HG03342 (cell line): ENCODE results near the gene CD59.
"Not testable (repeated sequence)": the region's sequence is repeated elsewhere in the genome, so short reads cannot be mapped to it uniquely, and the experiment has no call there.

Experiments used
- ATAC-seq: cut with Tn5 transposase; IDR thresholded peaks from one replicate; pipeline ENCODE4 v1.9.1; 2021; ENCODE audit warnings: mild to moderate bottlenecking, moderate library complexity; ENCODE audit not compliant: unreplicated experiment

The CD59 gene

DNA sequence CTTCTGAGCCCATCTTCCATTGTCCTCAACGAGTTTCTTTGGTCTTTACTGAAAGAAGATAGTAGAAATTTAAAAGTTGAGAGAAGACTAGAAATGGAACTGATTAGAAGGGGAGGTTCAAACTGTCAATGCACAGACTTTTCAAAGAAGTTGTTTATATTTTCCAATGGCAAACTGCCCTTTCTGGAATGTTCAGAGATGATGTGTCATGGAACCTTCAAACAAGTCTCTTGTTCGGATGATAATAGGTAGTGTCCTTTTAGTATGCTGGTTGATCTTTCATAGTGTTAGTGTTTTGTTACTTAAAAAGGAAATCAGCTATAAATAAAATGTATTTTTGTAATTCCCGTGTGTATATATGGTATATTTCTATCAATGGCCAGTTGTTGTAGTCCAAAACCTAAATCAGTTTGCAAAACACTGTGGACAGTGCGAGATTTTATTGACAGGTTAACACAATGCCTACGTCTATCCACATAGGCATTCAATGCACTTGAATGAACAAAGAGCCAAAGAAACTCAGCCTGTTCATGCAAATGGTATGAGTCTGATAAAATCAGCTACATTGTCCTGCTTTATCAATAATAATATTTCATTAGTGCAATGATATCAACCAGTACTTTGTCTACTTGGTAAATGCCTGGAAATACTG, 66.5 kb downstream of the CD59 start:
- ATAC-seq: no peak

DNA sequence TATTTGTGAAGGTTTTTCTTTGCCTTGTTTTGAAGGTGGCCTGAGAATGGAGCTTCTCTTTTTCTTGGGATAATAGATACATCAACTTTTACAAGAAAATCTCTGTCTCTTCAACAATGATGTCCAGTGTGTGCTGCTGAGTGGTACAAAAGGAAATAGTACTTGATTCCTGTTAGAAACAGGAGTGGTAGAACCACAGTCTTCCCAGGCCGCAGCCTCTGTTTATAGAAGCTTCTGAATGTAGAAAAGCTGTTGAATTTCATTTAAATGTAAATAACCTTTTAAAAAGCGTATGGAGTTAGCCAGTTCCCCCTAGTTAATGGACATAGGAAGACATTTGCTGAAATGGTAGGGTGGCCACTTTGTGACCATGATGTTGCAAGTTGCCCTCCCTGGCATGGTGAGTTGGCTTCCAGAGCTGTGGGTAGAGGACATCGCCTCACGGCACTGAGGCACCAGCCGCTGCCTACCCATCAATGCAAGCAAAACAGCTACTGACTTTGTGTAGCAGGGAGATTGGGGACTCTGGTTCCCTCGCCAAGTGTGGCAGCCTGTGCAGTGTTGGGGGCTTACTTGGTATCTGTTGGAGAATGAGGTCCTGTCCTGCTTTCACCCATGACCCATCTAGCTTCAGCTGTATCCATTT, 67.1 kb downstream of the CD59 start:
- no peak for ATAC-seq

DNA sequence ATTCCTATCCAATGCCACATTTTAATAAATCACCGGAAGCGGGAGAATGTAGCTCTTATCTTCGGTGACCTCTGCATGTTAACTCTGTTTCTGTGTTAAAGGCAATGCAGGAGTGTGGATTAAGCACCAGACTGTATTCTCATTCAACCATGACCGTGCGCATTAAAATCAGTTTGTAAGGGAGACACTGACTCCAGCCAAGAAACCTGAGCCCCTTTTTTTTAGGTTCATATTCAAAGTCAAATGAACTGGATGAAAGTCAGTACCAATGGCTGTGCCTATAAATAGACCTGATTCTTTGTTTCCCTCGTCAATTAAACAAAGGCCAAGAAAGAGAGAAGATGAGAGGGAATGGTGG, 67.8 kb downstream of the CD59 start:
- no peak for ATAC-seq

DNA sequence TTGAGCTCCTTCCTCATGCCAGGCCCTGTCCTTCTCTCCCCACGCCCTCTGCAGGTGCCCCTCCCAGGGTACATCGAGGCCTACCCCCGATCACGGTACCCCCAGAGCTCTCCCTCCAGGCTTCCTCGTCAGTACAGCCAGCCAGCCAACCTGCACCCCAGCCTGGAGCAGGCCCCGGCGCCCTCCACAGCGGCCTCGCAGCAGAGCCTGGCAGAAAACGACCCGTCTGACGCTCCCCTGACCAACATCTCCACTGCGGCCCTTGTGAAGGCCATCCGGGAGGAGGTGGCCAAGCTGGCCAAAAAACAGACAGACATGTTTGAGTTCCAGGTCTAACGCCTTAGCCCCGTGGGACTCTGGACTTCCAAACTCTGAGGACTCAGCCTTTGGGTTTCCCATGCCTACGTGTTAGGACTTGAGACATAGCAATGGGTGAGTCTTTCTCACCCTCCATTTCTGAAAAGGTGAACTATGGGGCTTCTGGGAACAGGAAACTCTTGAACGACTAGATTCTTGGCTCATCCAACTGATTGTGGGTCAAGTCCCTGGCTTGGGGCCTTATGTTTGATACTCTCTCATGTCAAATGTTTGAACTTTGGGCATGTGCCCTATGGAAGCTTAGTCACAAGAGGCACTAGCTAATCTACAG, 68.3 kb downstream of the CD59 start:
- no peak for ATAC-seq

DNA sequence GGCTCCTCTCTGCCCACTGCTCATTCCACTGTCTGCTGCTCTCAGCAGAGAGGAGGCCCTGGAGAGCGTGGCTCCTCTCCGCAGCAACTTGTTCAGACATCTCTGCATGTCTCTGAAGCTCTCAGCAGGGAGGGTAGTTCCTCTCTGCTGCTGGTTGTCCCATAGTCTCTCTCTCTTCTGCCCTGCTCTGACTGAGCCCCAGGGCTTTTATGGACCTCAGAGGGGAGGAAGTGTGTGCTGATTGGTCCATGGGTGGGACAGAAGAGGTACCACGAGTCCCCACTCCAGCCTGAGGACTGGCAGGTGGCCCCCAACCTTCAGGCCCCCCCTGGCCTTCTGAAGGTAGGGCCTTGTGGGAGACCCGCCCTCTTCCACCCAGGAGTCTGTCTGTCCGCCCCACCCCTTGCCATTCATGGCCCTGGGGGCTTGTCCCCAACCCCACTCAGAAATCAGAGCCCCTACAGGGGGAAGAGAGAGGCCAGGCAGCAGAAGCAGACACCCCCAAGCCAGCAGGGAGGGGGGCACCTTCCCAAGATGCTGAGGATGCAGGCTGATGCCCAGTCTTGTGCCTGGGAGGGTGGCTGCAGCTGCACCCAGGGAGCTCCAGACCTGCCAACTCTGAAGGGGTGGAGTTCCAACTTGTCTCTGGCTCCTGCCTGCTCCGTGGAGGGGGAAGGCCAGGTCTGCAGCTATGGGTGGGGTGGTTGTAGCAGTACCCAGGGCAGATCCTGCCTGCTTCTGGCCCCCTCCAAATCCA, 70.7 kb downstream of the CD59 start:
- no peak for ATAC-seq

DNA sequence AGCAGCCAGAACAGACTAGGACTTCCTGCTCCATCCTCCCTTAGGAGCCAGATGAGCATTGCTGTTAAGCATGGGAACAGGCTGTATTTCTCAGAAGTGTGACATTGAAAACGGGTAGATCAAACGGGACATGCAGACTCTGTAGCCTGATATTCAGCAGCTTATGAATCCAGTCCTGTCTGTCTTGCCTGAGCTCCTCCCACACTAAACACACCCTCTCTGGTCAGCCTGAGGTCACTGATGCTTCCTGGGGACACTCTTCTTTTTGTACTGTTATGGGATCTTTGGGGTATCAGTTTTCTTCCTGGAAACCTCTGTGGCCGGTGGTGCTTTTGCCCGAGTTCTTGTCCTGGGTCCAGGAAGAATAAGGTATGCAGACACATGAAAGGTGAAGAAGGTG, 71.4 kb downstream of the CD59 start:
- no peak for ATAC-seq

DNA sequence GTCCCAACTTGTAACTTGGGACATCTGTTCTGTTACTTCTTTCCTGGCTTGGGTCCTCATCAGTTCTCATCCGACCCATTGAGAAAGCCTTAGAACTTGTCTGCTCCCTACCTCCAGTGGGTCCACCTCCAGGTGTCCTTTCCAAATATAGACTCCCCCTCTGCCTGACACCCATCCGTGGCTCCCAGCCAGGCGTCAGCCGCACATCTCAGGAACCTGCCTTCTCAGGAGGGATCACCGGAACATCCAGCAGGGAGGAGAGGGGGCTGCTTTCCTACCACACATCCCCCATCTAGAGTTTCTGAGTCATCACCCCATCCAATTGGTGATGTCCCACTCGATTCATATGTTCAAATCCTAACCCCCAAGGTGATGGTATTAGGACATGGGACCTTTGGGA, 72.1 kb downstream of the CD59 start:
- no peak for ATAC-seq

DNA sequence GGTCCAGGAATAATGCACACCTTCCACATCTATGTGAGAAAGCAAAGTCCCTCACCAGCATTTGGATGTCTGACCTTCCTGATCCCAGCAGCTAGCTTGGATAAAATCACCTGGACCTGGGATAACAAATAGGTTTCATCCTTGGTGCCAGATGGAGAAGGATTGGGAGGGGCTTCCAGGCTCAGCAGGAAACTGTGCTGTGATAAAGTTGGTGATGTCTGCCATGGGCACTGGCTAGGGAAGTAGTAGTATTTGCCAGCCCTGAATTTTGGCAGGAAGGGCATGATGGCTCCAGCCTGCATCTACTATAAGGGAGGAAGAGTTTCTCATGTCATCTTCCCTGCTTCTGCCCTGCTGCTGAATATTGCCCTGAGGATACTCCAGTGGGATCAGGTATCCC, 73.1 kb downstream of the CD59 start:
- no peak for ATAC-seq

DNA sequence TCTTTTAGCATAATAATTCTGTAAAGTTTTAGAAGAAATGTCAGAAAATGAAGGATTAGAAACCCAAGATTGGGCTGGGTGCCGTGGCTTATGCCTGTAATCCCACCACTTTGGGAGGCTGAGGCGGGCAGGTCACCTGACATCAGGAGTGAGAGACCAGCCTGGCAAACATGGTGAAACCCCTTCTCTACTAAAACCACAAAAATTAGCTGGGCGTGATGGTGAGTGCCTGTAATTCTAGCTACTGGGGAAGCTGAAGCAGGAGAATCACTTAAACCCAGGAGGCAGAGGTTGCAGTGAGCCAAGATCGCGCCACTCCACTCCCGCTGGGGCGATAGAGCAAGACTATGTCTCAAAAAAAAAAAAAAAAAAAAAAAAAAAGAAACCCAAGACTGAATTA, 74.7 kb downstream of the CD59 start:
- not testable (repeated sequence) for ATAC-seq

DNA sequence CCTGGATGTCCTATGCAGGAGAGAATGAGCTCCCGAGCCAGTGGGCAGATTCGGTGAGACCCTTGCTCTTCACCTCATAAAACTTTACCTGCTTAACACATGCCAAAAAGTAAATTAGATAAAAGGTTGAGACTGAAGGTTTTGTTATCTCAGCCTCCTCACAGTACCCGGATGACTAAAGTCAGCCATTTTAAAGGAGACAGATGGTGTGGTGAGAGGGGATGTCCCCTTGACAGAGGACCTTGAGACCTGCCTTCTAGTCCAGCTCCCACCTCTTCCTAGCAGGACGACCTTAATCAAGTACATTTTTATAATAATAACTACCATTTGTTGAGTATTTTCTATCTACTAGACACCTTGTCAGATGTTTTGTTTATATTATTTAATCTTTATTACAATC, 75.3 kb downstream of the CD59 start:
- ATAC-seq: no peak

DNA sequence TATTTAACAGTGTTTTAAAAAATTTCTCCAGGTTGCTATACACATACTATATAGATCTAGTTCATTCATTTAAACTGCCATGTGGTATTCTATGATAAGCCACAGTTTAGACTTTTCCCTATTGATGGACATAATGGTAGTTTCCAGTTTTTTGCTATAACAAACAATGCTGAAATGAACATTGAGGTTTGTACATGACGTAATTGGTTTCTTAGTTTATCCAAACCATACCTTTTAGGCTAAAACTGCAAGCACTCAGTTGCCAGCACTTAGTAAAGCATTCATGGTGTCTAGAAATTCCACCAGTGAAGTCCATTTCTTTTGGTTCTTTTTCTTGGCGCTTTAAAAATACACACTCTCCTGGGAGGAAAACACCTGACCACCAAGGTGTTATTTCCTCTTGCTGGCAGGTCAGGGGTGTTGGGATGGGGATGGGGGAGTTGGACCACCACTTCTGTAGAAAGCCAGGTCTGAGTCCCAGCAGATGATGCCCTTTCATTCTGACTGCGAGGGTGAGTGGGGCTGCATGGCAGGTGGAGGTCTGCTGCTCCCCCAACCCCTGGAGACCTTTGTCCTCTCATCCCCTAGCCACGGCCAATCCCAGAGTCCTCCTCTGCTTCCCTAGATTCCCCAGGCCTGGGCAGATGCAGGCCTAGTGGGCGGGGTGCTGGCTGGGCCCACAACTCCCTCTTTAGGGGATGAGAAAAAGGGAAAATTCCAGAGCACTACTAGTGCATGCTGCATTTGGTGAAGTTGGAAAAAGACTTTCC, 76.7 kb downstream of the CD59 start:
- ATAC-seq: no peak

DNA sequence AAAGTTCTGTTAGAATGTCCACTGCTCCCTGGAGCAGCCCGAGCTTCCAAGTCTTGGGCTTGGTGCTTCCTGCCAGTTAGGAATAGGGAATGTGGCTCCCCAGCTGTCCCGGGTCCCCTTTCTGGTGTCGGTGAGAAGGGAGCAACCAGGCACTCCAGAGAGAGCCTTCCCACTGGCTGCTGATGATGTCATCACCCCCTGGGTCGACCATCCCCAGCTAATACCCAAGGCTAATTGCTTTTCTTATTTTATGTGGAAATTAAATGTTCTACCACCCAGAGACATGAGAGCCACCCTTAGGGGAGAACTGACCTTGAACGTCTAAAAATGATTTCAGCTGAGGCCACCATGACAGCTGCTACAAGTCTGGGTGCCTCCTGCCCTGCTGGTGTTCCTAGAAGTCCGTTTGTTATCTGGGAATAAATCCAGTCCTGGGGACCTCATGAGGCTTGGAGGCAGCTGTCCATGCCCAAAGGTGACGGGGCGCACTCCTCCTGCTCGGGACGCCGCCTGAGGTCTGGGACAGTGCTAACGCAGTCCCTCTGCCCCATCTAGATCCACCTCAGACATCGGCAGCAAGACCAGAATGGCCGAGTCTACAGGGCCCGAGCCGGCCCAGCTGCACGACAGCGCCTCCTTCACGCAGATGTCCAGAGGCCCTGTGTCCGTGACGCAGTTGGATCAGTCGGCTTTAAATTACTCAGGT, 77.9 kb downstream of the CD59 start:
- no peak for ATAC-seq

DNA sequence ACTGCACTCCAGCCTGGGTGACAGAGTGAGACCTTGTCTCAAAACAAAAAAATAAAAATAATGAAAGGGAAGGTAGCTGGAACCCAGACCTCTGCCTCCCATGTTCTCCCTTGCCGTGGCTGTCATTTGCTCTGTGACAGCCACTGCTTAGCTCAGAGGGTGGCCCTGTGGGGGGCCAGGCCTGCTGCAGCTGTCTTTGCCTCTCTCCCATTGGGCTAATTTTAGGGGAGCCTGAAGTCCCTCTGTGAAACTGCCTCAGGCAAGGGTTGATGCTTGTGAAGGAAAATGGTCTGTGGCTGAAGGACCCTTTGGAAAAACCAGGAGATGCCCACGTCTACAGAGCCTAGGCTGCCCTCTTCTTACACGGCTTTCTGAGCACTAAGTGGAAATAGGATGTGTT, 78.5 kb downstream of the CD59 start:
- no peak for ATAC-seq

DNA sequence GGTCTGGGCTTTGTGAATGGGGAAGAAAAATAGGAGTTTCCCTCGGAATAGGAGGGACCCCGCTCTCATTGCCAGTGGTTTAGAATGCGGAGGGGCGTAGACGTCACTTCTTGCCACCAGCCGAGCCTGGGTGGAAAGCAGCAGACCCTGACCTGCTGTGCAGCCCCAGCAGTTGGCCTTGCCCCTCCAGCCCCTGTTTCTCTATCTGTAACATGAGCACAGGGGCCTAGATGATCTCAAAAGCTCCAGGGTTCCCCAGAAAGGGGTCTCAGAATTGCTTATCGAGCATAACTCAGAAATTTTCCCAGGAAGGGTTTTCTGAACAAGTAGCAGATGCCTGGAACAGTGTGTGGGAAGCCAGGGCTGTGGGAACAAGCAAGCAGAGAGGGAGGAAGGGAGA, 79.5 kb downstream of the CD59 start:
- no peak for ATAC-seq

DNA sequence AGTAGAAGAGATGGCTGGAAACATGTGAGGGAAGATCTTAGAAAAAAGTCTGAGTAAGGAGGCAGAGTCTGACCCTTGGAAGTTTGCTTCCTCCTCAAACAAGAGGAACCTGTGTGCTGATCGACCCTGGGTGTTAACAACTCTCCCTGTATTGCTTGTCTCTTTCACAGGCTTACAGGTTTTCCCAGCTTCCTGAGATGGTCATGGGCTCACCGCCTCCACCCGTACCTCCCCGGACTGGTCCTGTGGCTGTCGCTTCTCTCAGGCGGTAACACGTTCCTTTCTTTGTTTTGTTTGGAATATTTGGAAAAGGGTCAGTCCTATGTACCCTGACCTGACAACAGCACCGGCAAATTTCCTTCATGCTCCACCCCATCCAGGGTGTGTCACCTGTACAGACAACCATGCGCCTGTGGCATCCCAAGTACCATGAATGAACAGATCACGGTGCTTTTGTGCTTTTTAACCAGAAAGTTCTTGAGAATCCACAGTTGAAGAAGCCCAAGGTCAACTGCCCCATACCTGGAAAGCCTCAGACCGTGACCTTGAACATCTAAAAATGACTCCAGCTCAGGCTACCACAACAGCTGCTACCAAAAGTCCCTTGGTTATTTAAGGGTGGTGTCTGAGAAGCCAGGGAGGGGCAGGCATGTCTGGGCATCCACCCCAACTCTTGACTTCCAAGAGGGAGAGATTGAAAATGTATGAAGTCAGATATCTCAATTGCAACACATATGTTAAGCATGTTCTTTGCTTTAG, 80.2 kb downstream of the CD59 start:
- ATAC-seq: peak; percentile 70

DNA sequence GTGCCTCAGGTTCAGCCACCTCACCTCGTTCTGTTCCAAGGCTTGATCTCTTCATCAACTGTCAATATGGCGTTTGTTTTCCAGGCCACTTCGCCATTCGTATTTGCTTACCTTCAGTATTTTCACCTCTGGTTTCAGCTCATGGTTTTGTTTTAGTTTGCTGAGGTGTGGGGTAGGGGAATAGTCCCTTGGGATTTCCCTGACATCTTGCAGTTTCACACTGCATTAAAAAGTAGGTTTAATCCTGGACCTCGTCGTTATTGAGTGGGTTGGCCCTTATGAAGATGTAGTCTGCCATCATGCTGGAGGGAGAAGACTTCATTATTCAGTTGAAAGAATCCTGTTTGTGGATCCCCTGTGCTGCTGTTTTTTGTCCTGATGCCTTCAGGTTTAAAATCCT, 81.6 kb downstream of the CD59 start:
- ATAC-seq: no peak
